Right lung (tissue), 5 donors: ENCODE measurements around the gene BTN3A1. TPM values are rescaled to one million over a fixed set of nuclear protein-coding genes. Genes with fewer than 3 reads are reported as not detected.
A peak's percentile ranks its signal among the peaks of the same experiment; 100 is the strongest.
"Not testable (repeated sequence)": the region's sequence is repeated elsewhere in the genome, so short reads cannot be mapped to it uniquely, and the experiment has no call there.

Source experiments
- DNase-seq, 2 donors: peaks; one replicate each; pipeline ENCODE4 v3.0.0-alpha.2; 2013
- polyA plus RNA-seq, 5 donors: library from polyadenylated mRNA; unstranded; fragments of 120-200 nt; gene quantifications; one replicate each; pipeline versions ENCODE4 v1.2.1 to v1.2.3, GENCODE V29; 2013; ENCODE audit warnings: inconsistent platforms in 1 of 5, low replicate concordance in 1 of 5; ENCODE audit not compliant: insufficient read length in 5 of 5, insufficient read depth in 1 of 5

Gene BTN3A1
- polyA plus RNA-seq, 5 donors, result 50.0 to 83.2 (median 66.7) TPM

- DNase-seq, result not testable (repeated sequence)
Measured at GRCh38 chr6:26378143-26378542, 23.9 kb upstream of the BTN3A1 start.

GRCh38 chr6:26379292-26379691 lies 22.8 kb upstream of the BTN3A1 start:
- no peak for DNase-seq

- DNase-seq, result no peak
Measured at GRCh38 chr6:26379740-26380139, 22.3 kb upstream of the BTN3A1 start.

- DNase-seq, result no peak
Measured at GRCh38 chr6:26380256-26380655, 21.8 kb upstream of the BTN3A1 start.

GRCh38 chr6:26382121-26382520 lies 20.0 kb upstream of the BTN3A1 start:
- no peak for DNase-seq

GRCh38 chr6:26383624-26384417 lies 18.3 kb upstream of the BTN3A1 start:
- peak in 1 of 2 donors; percentile 20 for DNase-seq

GRCh38 chr6:26385734-26386125 lies 16.3 kb upstream of the BTN3A1 start:
- no peak for DNase-seq

- no peak for DNase-seq
Measured at GRCh38 chr6:26387565-26387964, 14.5 kb upstream of the BTN3A1 start.

GRCh38 chr6:26388014-26388413 lies 14.1 kb upstream of the BTN3A1 start:
- no peak for DNase-seq

GRCh38 chr6:26388441-26388840 lies 13.6 kb upstream of the BTN3A1 start:
- DNase-seq, result no peak

- DNase-seq, result no peak
Measured at GRCh38 chr6:26389349-26389894, 12.7 kb upstream of the BTN3A1 start.

- DNase-seq, result no peak
Measured at GRCh38 chr6:26390531-26390930, 11.5 kb upstream of the BTN3A1 start.

- DNase-seq, result no peak
Measured at GRCh38 chr6:26392932-26393636, 9.0 kb upstream of the BTN3A1 start.

GRCh38 chr6:26394289-26394688 lies 7.8 kb upstream of the BTN3A1 start:
- no peak for DNase-seq

- no peak for DNase-seq
Measured at GRCh38 chr6:26398555-26398954, 3.5 kb upstream of the BTN3A1 start.

- DNase-seq, result no peak
Measured at GRCh38 chr6:26400626-26401025, 1.4 kb upstream of the BTN3A1 start.

- no peak for DNase-seq
Measured at GRCh38 chr6:26401389-26401986, 587 bp upstream of the BTN3A1 start.

- DNase-seq, result no peak
Measured at GRCh38 chr6:26403893-26404292, 1.8 kb downstream of the BTN3A1 start.

GRCh38 chr6:26404546-26404945 lies 2.5 kb downstream of the BTN3A1 start:
- DNase-seq, result no peak

- DNase-seq, result no peak
Measured at GRCh38 chr6:26408828-26409730, 7.0 kb downstream of the BTN3A1 start.

GRCh38 chr6:26411751-26412150 lies 9.7 kb downstream of the BTN3A1 start:
- DNase-seq, result no peak

GRCh38 chr6:26412228-26412627 lies 10.2 kb downstream of the BTN3A1 start:
- DNase-seq, result no peak
